Esophagus muscularis mucosa (tissue), 4 donors: ENCODE data around the gene MRPL1.

Source experiments
- CTCF ChIP-seq, 3 experiments: fragments of 200-600 bp in 2 of 3; fragments of 450-650 bp in 1 of 3; sonication (generic) in 2 of 3; IDR thresholded peaks; one replicate each; pipeline ENCODE4 v1.5.1; 2017 to 2019; ENCODE audit warnings: antibody characterized with exemption in 3 of 3, mild to moderate bottlenecking in 2 of 3, moderate library complexity in 1 of 3
- EP300 ChIP-seq: sonication (generic); formaldehyde crosslinking; IDR thresholded peaks from one replicate; pipeline ENCODE4 v1.6.1; 2017; ENCODE audit warnings: antibody characterized with exemption
- POLR2A ChIP-seq: fragments of 450-650 bp; IDR thresholded peaks from one replicate; pipeline ENCODE4 v1.6.1; 2017; ENCODE audit warnings: antibody characterized with exemption, moderate library complexity, mild to moderate bottlenecking, low read depth
- POLR2AphosphoS5 ChIP-seq, 2 donors: sonication (generic); formaldehyde crosslinking; IDR thresholded peaks; one replicate each; pipeline ENCODE4 v1.6.1; 2017; ENCODE audit warnings: antibody characterized with exemption in 2 of 2

DNA sequence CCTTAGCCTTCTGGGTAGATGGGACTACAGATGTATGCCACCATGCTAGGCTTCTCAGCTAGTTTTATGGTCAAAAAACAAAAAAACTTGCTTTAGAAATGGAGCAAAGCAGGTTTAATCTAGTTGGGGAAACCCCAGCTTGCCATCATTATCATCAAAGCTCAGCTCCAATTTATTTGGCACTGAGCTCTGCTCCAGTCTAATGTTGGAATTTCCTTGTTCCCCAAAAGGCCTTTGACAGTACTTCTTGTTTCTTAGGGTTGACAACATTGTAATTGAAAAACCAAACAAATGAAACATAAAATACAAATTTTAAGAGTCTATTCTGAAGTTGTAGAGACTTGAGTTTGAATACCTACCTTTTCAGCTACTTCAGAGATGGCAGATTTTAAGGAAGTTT lies 48.0 kb downstream of the MRPL1 start:
- TF ChIP-seq CTCF (IDR thresholded peaks at IDR 0.05) (no peak), EP300 (no peak), POLR2AphosphoS5 (IDR thresholded peaks at IDR 0.05) (no peak), POLR2A (no peak)
